GM18867 (cell line): Measurements from ENCODE around the gene TMEM255B.

ENCODE experiments used
- ATAC-seq: cut with Tn5 transposase; IDR thresholded peaks from one replicate; pipeline ENCODE4 v1.9.1; 2021; ENCODE audit warnings: mild to moderate bottlenecking, moderate library complexity; ENCODE audit not compliant: unreplicated experiment

TMEM255B gene

GRCh38 chr13:113801289-113801961 lies 42.4 kb downstream of the TMEM255B start:
- no peak for ATAC-seq

DNA sequence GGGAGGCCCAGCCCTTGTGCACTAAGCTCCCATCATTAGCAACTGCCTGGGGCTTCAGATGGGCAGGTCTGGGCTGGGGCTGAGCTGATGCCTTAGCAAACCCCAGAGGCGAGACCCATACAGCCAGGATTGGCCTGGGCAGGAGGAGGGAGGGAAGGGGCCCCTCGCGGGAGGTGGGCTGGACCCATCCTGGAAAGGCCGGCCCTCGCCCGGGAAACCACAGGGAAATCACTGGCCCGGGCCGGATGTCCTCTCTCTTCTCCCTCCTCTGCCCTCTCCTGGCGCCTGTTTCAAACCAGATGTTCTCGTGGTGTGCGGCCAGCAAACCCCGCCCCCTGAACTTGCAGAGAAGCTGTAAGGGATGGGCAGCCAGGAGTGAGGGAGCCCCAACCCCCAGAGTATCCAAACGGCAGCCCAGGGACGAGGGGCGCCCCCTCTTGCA lies 43.1 kb downstream of the TMEM255B start:
- ATAC-seq: no peak

- ATAC-seq: no peak
These were observed 43.7 kb downstream of the TMEM255B start for GRCh38 chr13:113802761-113803160.

DNA sequence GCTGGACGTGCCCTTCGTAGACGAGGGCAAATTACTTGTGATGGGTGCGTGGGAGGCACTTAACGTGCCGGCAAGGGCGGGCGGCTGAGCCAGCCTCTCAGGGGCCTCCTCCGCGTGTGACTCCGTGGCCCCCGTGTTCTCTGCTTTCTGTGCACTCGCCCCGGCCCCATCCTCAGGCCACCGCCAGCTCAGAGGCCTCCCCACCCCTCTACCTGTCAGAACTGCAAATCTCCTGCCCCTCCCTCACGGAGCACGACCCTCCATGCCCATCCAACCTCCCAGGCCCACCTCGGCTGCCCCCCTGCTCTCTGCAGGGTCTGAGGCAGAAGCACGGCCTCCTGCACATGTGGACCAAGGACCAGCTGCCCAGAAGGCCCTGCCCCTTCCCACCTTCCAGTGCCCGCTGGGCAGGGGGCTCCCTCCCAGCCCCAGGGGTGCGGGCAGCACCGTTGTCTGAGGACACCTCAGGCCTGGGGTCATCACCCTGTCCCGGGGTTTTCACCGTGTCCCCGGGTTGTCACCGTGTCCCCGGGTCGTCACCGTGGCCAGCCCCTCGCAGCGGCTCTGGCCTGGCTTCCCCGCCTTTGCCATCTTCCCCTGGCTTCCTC lies 44.5 kb downstream of the TMEM255B start:
- ATAC-seq: no peak

GRCh38 chr13:113804017-113804702 lies 45.1 kb downstream of the TMEM255B start:
- ATAC-seq: no peak

DNA sequence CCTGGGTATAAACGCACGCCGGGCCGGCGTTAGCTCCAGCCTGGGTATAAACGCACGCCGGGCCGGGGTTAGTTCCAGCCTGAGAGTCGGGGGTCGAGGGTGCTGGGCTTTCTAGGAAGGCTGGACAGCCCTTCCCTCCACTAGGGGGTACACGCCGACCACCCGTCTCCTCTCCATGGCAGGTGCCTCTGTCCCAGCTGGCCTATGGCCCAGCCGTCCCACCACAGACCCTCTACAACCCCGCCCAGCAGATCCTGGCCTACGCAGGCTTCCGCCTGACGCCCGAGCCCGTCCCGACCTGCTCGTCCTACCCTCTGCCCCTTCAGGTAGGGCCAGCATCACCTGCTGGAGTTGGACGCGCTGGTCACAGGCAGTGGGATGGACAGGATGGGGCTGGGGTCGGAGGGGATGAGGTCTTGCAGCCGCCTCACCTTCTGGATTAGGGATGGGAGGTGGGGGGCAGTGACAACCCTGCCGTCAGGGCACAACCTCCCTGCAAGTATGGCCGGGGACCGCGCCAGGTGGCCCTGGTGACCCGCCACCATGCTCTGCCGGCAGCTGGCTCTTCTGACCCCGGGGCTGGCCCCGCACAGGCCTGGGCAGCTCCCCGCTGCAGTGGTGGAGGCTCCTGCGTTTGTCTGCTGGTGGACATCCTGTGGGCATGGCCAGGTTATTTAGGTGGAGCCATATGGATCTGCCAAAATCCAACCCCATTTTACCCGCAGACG lies 45.8 kb downstream of the TMEM255B start:
- no peak for ATAC-seq

GRCh38 chr13:113805431-113806103 lies 46.5 kb downstream of the TMEM255B start:
- ATAC-seq: no peak

GRCh38 chr13:113806104-113806471 lies 47.1 kb downstream of the TMEM255B start:
- ATAC-seq: no peak

DNA sequence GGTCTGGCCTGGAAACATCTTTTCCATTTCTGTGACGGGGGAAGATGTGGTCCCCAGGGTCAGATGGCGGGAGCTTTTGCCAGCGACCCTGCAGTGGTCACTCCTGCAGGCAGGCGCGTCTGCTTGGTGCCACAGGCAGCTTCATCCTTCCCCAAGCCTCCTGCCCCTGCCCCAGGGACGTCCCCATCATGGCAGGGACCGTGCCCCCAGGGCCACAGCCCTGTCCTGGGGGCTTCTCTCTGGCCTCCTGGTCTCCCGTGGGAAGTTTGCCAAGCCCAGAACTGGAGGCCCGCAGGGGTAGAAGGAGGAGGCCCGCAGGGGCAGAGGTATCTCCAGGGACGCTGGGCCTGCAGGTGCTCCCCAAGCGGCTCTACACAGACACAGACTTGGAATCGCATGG lies 47.5 kb downstream of the TMEM255B start:
- ATAC-seq: no peak

GRCh38 chr13:113808058-113808834 lies 49.2 kb downstream of the TMEM255B start:
- no peak for ATAC-seq

GRCh38 chr13:113809934-113810333 lies 50.9 kb downstream of the TMEM255B start:
- no peak for ATAC-seq

GRCh38 chr13:113810640-113811039 lies 51.6 kb downstream of the TMEM255B start:
- no peak for ATAC-seq

DNA sequence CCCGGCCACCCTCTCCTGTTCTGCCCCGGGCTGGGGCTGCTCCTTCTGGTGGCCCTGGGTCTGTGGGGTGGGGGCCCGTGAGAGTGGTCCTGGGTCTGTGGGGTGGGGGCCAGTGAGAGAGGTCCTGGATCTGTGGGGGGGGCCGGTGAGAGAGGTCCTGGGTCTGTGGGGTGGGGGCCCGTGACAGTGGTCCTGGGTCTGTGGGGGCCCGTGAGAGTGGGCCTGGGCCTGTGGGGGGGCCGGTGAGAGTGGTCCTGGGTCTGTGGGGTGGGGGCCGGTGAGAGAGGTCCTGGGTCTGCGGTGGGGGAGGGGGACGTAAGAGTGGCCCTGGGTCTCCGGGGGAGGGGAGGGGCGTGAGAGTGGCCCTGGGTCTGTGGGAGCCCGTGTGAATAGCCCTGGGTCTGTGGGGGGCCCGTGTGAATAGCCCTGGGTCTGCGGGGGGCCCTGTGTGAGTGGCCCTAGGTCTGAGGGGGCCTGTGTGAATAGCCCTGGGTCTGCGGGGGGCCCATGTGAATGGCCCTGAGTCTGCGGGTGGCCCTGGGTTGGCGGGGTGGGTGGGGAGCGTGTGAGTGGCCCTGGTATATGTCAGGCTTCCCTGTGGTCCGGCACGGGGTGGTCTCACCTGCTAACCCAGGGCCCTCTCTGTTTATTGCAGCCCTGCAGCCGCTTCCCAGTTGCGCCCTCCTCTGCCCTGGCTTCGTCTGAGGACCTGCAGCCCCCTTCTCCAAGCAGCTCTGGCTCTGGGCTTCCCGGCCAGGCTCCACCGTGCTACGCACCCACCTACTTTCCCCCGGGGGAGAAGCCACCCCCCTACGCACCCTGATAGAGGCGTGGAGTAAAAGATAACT lies 52.3 kb downstream of the TMEM255B start:
- no peak for ATAC-seq

- no peak for ATAC-seq
These were observed 53.4 kb downstream of the TMEM255B start for GRCh38 chr13:113812178-113813040.

DNA sequence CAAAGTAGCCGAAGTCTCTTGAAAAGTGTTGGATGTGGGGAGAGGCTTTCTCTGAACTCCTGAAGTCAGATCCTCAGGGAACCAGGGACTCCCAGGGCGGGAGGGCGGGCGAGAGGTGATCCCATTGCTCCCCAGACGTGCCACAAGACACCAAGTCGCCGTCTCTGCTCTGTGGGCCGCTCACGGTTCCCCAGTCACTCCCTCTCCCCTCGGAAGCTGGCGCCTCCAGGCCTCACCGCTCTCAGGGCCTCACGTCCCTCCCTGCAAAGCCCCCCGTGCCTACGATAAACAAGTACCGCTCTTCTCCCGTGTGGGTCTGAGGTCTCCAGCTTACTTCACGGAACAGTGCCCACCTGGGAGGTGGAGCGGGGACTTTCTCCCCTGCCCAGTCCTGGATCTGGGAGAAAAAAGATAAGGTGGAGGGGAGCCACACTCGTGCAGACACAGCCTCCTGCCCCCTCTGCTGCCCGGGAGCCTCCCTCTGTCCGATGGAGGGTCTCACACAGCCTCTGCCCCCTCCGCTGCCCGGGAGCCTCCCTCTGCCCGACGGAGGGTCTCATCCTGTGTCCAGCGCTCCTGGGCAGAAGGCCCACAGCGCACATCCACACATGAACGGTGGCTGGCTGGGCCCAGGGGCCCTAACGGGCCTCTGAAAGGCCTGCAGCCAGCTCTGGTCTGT lies 54.2 kb downstream of the TMEM255B start:
- ATAC-seq: no peak

DNA sequence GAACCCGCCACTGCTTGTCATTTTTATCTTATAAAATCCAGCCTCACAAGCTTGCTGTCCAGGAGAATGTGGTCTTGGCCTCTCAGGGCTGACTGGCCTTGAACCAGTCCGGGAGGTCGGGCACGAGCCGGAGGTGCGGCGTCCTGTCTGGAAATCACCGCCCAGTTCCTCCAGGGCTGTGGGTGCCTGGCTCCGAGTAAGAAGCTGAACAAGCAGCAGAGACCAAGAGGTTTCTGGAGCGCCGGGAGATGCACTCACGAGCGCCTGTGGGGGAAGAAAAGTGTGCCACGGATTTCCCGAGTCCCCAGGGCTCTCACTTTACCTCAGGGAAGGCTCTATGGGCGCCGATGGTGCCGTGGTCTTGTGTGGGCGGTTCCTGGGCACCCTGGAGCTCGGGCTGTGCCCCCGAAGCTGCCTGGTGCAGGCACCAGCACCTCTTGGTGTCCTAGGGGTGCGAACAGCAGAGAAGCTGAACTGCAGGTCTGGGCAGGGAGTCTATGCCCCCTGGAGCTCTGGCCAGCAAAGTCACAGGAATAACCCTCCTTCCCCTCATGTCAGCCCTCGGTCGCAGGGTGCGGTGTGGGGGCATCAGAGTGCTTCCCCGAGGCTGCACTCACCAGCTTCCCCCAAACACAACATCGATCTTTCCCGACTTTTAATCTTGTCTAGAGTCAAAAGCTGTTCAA lies 54.9 kb downstream of the TMEM255B start:
- no peak for ATAC-seq

DNA sequence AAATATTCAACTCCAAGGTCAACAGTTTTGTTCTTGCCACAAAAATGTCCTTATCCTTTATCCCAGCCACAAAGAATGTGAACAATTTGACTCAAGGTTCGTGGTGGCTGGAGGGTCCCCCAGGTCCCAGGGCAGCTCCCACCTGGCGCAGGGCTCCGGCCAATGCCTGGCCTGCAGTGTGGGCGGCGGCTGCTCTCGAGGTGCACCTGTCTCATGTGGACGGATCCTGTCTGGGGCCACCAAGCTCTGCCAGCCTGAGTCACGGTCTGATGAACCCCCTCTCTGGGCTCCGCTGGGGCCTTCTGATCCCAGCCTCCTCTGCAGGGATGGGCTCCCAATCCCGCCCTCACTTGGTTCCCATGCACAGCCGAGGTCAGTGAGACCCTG lies 55.4 kb downstream of the TMEM255B start:
- ATAC-seq: no peak
